ENCODE measurements around the gene ANAPC13.

- TF ChIP-seq, protein P1, sequence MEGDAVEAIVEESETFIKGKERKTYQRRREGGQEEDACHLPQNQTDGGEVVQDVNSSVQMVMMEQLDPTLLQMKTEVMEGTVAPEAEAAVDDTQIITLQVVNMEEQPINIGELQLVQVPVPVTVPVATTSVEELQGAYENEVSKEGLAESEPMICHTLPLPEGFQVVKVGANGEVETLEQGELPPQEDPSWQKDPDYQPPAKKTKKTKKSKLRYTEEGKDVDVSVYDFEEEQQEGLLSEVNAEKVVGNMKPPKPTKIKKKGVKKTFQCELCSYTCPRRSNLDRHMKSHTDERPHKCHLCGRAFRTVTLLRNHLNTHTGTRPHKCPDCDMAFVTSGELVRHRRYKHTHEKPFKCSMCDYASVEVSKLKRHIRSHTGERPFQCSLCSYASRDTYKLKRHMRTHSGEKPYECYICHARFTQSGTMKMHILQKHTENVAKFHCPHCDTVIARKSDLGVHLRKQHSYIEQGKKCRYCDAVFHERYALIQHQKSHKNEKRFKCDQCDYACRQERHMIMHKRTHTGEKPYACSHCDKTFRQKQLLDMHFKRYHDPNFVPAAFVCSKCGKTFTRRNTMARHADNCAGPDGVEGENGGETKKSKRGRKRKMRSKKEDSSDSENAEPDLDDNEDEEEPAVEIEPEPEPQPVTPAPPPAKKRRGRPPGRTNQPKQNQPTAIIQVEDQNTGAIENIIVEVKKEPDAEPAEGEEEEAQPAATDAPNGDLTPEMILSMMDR (IDR thresholded peaks at IDR 0.05), result no peak
- TF ChIP-seq POLR2A (IDR thresholded peaks at IDR 0.05), result no peak
Measured at GRCh38 chr3:134511500-134511899, 25.7 kb upstream of the ANAPC13 start.

Measured in ovary (tissue), 3 donors.